Activated T-helper 1 cell treated with anti-CD3 and anti-CD28 coated beads, Interleukin-2, amount 50 U/mL, for 16 hours (primary cell): ENCODE measurements around the gene TRIM8.

Experiments used
- DNase-seq, 2 donors: peaks; one replicate each; pipeline ENCODE4 v3.0.0-alpha.2; 2020; ENCODE audit warnings: low read depth in 1 of 2, low spot score in 1 of 2

TRIM8 gene

GRCh38 chr10:102668326-102669107, 24.2 kb downstream of the TRIM8 start:
- no peak for DNase-seq

- DNase-seq: no peak
Measured at GRCh38 chr10:102669206-102670064, 25.2 kb downstream of the TRIM8 start.

GRCh38 chr10:102670065-102670670, 25.9 kb downstream of the TRIM8 start:
- DNase-seq: no peak

- no peak for DNase-seq
Measured at GRCh38 chr10:102670871-102671434, 26.7 kb downstream of the TRIM8 start.

- DNase-seq: no peak
Measured at GRCh38 chr10:102673236-102673818, 29.0 kb downstream of the TRIM8 start.

GRCh38 chr10:102673819-102674511, 29.7 kb downstream of the TRIM8 start:
- DNase-seq: peak; percentile 40 to 47

- DNase-seq: no peak
Measured at GRCh38 chr10:102674566-102674965, 30.3 kb downstream of the TRIM8 start.

- no peak for DNase-seq
Measured at GRCh38 chr10:102675011-102675665, 30.9 kb downstream of the TRIM8 start.

GRCh38 chr10:102675666-102676533, 31.6 kb downstream of the TRIM8 start:
- DNase-seq: no peak

- DNase-seq: no peak
Measured at GRCh38 chr10:102676534-102677315, 32.4 kb downstream of the TRIM8 start.

GRCh38 chr10:102677331-102678067, 33.2 kb downstream of the TRIM8 start:
- no peak for DNase-seq

GRCh38 chr10:102678068-102678400, 33.8 kb downstream of the TRIM8 start:
- DNase-seq: no peak

GRCh38 chr10:102678842-102679289, 34.6 kb downstream of the TRIM8 start:
- DNase-seq: no peak

- DNase-seq: no peak
Measured at GRCh38 chr10:102679596-102679995, 35.3 kb downstream of the TRIM8 start.

GRCh38 chr10:102681696-102682095, 37.4 kb downstream of the TRIM8 start:
- DNase-seq: no peak

- DNase-seq: no peak
Measured at GRCh38 chr10:102682416-102682815, 38.1 kb downstream of the TRIM8 start.

- DNase-seq: no peak
Measured at GRCh38 chr10:102682981-102683380, 38.7 kb downstream of the TRIM8 start.

GRCh38 chr10:102683736-102684135, 39.5 kb downstream of the TRIM8 start:
- DNase-seq: no peak
